Heart right ventricle (tissue), 16 donors: ENCODE results near the gene VAC14. TPM values are rescaled to one million over a fixed set of nuclear protein-coding genes. Genes with fewer than 3 reads are reported as not detected.
A peak's percentile ranks its signal among the peaks of the same experiment; 100 is the strongest.

Source experiments
- ATAC-seq, 8 donors: fragments of 200-7000 bp; cut with Tn5 transposase; one replicate each; pipeline ENCODE4 v1.9.1; 2020; ENCODE audit warnings: mild to moderate bottlenecking in 8 of 8, moderate library complexity in 8 of 8, moderate number of reproducible peaks in 1 of 8
- DNase-seq, 2 donors: peaks; one replicate each; pipeline ENCODE4 v3.0.0-alpha.2; 2020
- H3K27ac ChIP-seq, 10 donors: fragments of 200-600 bp; sonication (generic) in 2 of 10; one replicate each; pipeline versions ENCODE4 v1.5.0 to v1.8.0; 2020 to 2022; ENCODE audit warnings: mild to moderate bottlenecking in 3 of 10
- H3K27me3 ChIP-seq, 7 donors: fragments of 200-600 bp; one replicate each; pipeline ENCODE4 v1.8.0; 2021 to 2022; ENCODE audit warnings: mild to moderate bottlenecking in 2 of 7
- H3K36me3 ChIP-seq, 9 donors: fragments of 200-600 bp; sonication (generic) in 1 of 9; one replicate each; pipeline versions ENCODE4 v1.5.0 to v1.8.0; 2020 to 2022; ENCODE audit warnings: mild to moderate bottlenecking in 2 of 9
- H3K4me1 ChIP-seq, 9 donors: fragments of 200-600 bp; sonication (generic) in 1 of 9; one replicate each; pipeline versions ENCODE4 v1.5.0 to v1.8.0; 2020 to 2022; ENCODE audit warnings: mild to moderate bottlenecking in 4 of 9
- H3K4me3 ChIP-seq, 10 donors: fragments of 200-600 bp; sonication (generic) in 2 of 10; one replicate each; pipeline versions ENCODE4 v1.5.0 to v1.8.0; 2020 to 2022; ENCODE audit warnings: mild to moderate bottlenecking in 7 of 10, moderate library complexity in 2 of 10
- H3K9me3 ChIP-seq, 11 donors: fragments of 200-600 bp in 10 of 11; sonication (generic) in 2 of 11; one replicate each; pipeline versions ENCODE4 v1.5.0 to v1.8.0; 2013 to 2022; ENCODE audit warnings: mild to moderate bottlenecking in 2 of 11, control low read depth in 1 of 11, moderate library complexity in 1 of 11
- CTCF ChIP-seq, 9 donors: fragments of 200-600 bp; sonication (generic) in 2 of 9; IDR thresholded peaks; one replicate each; pipeline versions ENCODE4 v1.5.0 to v1.8.0; 2021 to 2022; ENCODE audit warnings: antibody characterized with exemption in 9 of 9, mild to moderate bottlenecking in 5 of 9, moderate library complexity in 1 of 9
- WGBS, 2 donors: extraction: QIAGEN DNeasy Blood & Tissue Kit; methylation state at CpG; one replicate each; pipeline ENCODE4 v1.1.7; 2013; ENCODE audit warnings: inconsistent platforms in 1 of 2; 5-methylcytosine and 5-hydroxymethylcytosine counted together
- intact Hi-C, 10 donors: fragments of 100-400 bp; cut with DNase I; formaldehyde crosslinking; loops; one replicate each; pipeline versions ENCODE4 v1.11.1 to v1.14.2; 2022
- polyA plus RNA-seq, 2 donors: library from polyadenylated mRNA; stranded (reverse); fragments of 200-250 nt; gene quantifications; one replicate each; pipeline ENCODE4 v1.2.3, GENCODE V29; 2013
- total RNA-seq, 10 donors: library from RNA; stranded (reverse); fragmentation: NEBNext Ultra II Directional in 3 of 10; extraction: Animal tissue kit (Norgen Biotek cat#: 25700) in 3 of 10; gene quantifications; one replicate each; pipeline versions ENCODE4 v1.2.1 to v1.2.4, GENCODE V29; 2021 to 2023
- donor health status: Arrhythmogenic right ventricular cardiomyopathy.
- donor health status: ischemic (EF 13 %, LVEDD 7.1; RV severe dilation, severe dysfunction).
- donor health status: healthy with polysubstance abuse.
- donor health status: DM: no; HTN: yes; CAD: no.
- donor health status: DM: no; HTN: no; CAD: no.
- donor health status: ischemic (EF 25% LVEDD 6.9; RV normal size, moderate dysfunction).
- donor health status: ischemic (EF 25% LVEDD 5.7; RV mildly dilated, moderate dysfunction).
- donor health status: healthy.
- donor health status: DM: yes; HTN: yes; CAD: no.
- donor health status: Ischemic cardiomyopathy.
- donor health status: ischemic (EF 35%, LVEDD 5.7; RV mildly dilated, moderate dysfunction).
- donor health status: nonischemic (EF 11% LVEDD 7.7; RV severe dilation, severe dysfunction).
- donor health status: DM: yes; HTN: yes; CAD: no.
- donor health status: PGD.
- donor health status: ischemic (EF 29% LVEDD 5.4; RV normal size, mild dysfunction).
- donor health status: nonischemic (EF 23%, LVEDD 6.1; RV moderate dilation, normal function).

The VAC14 gene
- total and polyA plus RNA-seq, 12 donors: 19.2 to 43.7 (median 23.2) TPM

DNA sequence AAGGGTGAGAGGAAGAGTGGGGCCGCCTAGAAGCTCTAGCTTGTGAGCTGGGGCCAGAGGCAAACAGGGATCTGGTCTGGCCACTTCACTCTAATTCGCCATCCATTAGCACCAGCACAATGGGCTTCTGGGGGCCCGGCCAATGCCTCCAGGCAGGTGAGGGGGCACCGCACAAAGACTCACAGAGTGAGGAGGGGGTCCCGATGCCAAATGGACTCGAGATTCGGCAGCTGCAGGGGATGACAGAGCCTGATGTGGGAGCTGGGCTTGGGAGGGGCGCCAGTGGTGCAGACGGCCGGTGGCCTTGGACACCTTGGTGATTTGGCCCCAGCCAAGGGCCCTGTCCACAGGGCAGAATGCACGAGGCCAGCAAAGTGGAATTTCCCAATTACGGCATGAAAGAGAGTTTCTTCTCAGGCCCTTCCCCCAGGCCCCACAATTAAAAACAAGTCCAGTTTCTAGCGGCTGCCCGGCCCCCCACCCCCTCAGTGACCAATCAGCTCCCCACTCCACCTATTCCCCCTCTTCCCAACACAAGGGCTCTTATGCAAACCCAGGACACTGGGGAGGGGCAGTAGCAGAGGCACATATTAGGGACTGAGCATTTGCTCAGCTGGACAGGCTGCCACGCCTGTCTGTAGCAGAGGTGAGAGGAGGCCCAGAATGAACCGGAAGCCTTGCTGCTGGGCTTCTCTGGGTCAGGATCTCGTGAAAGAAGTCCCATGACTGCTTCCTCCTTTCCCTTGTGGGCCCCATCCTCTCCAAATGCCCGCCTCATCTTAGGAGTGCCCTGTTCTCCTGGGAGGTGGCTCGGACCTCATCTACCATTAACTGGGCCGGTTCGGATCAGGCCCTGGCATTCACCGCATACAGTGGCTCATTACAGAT lies 75.7 kb downstream of the VAC14 start:
- peak overlapping the region; percentile 81 to 96 (median 88) for H3K27ac ChIP-seq
- ATAC-seq (peak; percentile 56 to 79 (median 69)), DNase-seq (peak in 1 of 2 donors; percentile 50)
- no peaks in the 10 kb centered on the region for H3K27me3 ChIP-seq
- no peak for TF ChIP-seq CTCF (IDR thresholded peaks at IDR 0.05)
- H3K4me1 ChIP-seq: peaks cover 15 to 45% (median 27%) of the 10 kb centered on the region in 9 donors
- peaks cover 0 to 23% (median 0%) of the 10 kb centered on the region in 9 donors for H3K36me3 ChIP-seq
- H3K9me3 ChIP-seq: no peaks in the 10 kb centered on the region
- intact Hi-C loops: no loop called here
- 54 to 62% methylated on average over 22 of the region's 22 CpGs for WGBS, 2 donors
- no peak overlapping the region for H3K4me3 ChIP-seq

DNA sequence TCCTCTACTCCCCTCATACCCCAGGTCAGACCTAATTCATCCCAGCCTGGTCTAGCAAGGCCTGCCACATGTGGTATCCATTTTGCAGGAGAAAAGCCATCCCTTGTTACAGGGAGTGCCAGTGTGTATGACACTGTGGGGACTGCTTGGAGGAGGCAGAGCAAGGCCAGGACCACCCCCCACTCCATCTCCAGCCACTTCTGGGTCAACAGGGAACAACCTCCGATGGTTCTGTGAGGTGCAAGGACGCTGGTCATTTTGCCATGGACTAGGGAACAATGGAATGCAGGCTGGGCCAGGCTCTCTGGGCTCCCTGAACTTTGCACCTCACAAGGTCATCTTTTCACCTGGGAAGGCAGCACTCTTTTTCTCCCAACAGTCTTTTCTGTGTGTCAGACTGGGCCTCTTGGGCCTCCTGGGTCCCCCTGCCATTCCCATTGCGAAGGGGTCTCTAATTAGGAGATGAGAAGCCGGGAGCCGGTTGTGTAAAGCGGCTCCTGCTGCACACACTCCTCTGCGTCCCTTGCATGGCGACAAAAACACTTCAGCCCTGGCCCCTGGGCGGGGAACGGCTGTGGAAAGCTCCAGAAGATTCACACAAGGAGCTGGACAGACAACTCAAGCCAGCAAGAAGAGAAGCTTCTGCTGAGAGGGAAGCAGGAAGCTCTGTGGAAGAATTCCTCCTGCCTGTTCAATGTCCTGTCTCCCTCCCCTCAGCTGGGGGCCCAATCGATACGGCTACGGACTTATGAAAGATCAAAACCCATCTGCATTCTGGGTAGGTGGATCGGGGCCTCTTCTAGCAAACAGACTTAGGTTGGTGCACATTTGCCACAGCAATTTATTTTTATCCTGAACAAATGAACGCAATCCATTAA lies 76.6 kb downstream of the VAC14 start:
- no peak for ATAC-seq
- WGBS, 2 donors: 85 to 88% methylated on average over 15 of the region's 15 CpGs
- DNase-seq: no peak
- TF ChIP-seq CTCF (IDR thresholded peaks at IDR 0.05): no peak
- no peak overlapping the region for H3K4me3 ChIP-seq
- H3K27me3 ChIP-seq: no peaks in the 10 kb centered on the region
- H3K36me3 ChIP-seq: peaks cover 0 to 32% (median 0%) of the 10 kb centered on the region in 9 donors
- peaks cover 15 to 44% (median 27%) of the 10 kb centered on the region in 9 donors for H3K4me1 ChIP-seq
- peaks cover 0 to 5% (median 0%) of the 10 kb centered on the region in 11 donors for H3K9me3 ChIP-seq
- intact Hi-C loops: no loop called here
- peak overlapping the region in 8 of 10 donors; percentile 81 to 96 (median 89) for H3K27ac ChIP-seq

GRCh38 chr16:70723740-70724145 lies 77.2 kb downstream of the VAC14 start:
- peaks cover 0 to 35% (median 0%) of the 10 kb centered on the region in 9 donors for H3K36me3 ChIP-seq
- H3K9me3 ChIP-seq: peaks cover 0 to 5% (median 0%) of the 10 kb centered on the region in 11 donors
- no peak overlapping the region for H3K4me3 ChIP-seq
- peaks cover 15 to 44% (median 27%) of the 10 kb centered on the region in 9 donors for H3K4me1 ChIP-seq
- intact Hi-C loops: no loop called here
- DNase-seq (no peak), ATAC-seq (no peak)
- 85 to 91% methylated on average over 6 of the region's 6 CpGs for WGBS, 2 donors
- no peak for TF ChIP-seq CTCF (IDR thresholded peaks at IDR 0.05)
- H3K27me3 ChIP-seq: no peaks in the 10 kb centered on the region
- H3K27ac ChIP-seq: no peak overlapping the region
